RWPE1 (cell line): ENCODE data around the gene CABP2.

Experiments
- CTCF ChIA-PET: fragments of 350-600 bp; sonication (Branson Sonifier 250); formaldehyde crosslinking; extraction: SDS; loops from one replicate; lab custom pipeline; 2021; lab: Yijun Ruan, JAX
- POLR2A ChIA-PET: fragments of 400-600 bp; formaldehyde crosslinking; extraction: SDS; loops from one replicate; lab custom pipeline; 2020; ENCODE audit warnings: antibody characterized with exemption; ENCODE audit not compliant: low non-redundant PET; lab: Yijun Ruan, JAX
- DNase-seq: peaks from one replicate; pipeline ENCODE4 v3.0.0; 2012; ENCODE audit warnings: low spot score
- H3K27ac ChIP-seq: fragments of 450-650 bp; 2 replicates; pipeline ENCODE4 v1.5.1; 2017
- CTCF ChIP-seq: fragments of 450-650 bp; conservative IDR thresholded peaks from 2 replicates; pipeline ENCODE4 v1.5.1; 2017; ENCODE audit warnings: low read depth, mild to moderate bottlenecking

CABP2 gene

GRCh38 chr11:67522844-67523555 is at the start of gene CABP2:
CABP2 (minus strand) TSS chr11:67523446; CDS start chr11:67523326, 120 bp downstream.
- no peak within 1 kb of the TSS for H3K27ac ChIP-seq
- ChIA-PET CTCF (interaction anchor here (0.6 kb wide), 1 partner anchor 133 kb away, joined by 4 read pairs; no protein-coding TSS in a partner anchor), POLR2A (no interaction called here)
- TF ChIP-seq CTCF: no peak
- DNase-seq: no peak

DNA sequence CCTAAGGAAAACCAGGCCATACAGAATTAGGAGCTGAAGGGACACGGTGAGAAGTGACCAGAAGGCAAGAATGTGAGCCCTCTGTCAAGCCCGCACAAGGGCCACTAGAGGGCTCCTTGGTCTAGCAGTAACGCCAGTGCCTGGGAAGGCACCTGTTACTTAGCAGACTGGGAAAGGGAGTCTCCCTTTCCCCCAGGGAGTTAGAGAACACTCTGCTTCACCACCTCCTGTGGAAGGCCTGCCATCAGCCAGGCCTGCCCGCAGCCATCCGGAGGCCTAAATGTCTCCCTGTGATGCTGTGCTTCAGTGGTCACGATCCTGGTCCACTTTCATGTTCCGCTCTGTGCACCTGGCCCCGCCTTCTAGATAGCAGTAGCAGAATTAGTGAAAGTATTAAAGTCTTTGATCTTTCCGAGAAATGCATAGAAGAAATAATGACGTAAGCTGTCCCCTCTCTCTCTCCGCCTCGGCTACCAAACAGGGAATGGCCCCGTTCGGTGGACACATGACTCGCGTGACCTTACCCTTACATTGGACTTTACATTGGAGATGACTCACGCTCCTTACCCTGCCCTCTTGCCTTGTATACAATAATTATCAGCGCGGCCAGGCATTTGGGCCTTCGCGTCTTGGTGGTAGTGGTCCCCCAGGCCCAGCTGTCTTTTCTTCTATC is 49.6 kb upstream of the CABP2 start:
- ChIA-PET CTCF (interaction anchor here (0.6 to 2.5 kb wide), 12 partner anchors 9 to 56 kb away, joined by 3 to 12 read pairs (median 3); partner anchors contain the start of genes GSTP1 and NUDT8), POLR2A (no interaction called here)
- H3K27ac ChIP-seq: no peak overlapping the region
- DNase-seq: no peak
- peak; percentile 89 for TF ChIP-seq CTCF

DNA sequence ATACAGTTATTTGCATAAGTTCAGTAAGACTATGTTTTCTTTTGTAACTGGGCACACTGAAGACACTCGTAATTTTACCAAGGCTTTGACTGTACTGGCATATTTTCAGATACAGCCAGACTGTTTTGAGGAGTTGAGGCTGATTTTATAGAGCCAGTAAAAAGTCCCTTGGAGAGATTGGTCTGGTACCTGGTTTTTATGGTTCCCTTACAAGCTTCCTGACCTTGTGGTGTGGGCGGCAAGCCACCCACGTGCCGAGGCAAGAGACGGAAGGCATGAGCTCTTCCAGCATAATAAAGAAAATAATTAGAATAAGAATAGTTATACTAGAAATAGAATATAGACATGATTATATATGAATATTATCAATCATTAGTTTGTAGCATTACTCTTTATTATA is 49.1 kb upstream of the CABP2 start:
- H3K27ac ChIP-seq: no peak overlapping the region
- no peak for TF ChIP-seq CTCF
- CTCF ChIA-PET: interaction anchor here (0.6 to 2.5 kb wide), 11 partner anchors 10 to 57 kb away, joined by 3 to 12 read pairs (median 3); partner anchors contain the start of genes GSTP1 and NUDT8
- POLR2A ChIA-PET: no interaction called here
- no peak for DNase-seq

- TF ChIP-seq CTCF: no peak
- ChIA-PET CTCF (interaction anchor here (1.2 to 2.5 kb wide), 3 partner anchors 9 to 58 kb away, joined by 6 to 12 read pairs (median 7); partner anchors contain the start of genes GSTP1 and NUDT8), POLR2A (no interaction called here)
- no peak for DNase-seq
- H3K27ac ChIP-seq: no peak overlapping the region
Measured at GRCh38 chr11:67571443-67571842, 48.2 kb upstream of the CABP2 start.

DNA sequence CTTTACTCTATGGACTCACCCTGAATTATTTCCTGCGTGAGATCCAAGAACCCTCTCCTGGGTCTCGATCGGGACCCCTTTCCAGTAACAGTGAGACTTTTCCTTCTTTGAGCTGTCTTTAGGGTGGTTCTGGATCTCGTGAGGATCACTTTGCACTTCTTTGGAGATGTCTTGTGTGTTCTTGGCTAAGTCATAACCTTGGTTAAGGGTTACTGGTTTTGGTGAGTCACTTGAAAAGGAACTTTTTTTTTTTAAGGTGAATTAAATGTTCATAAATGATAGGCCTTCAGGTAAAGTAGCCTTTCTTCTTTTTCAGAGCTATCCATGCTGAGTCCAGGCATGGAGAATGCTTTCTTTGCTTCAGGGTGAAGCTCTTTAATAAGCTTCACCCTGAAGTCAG is 41.0 kb upstream of the CABP2 start:
- no peak for DNase-seq
- no peak for TF ChIP-seq CTCF
- H3K27ac ChIP-seq: peak overlapping the region; percentile 40; the same call in 1 of the 2 replicates
- ChIA-PET POLR2A (interaction anchor here (0.6 kb wide), 1 partner anchor 1204 kb away, joined by 3 read pairs; no protein-coding TSS in a partner anchor), CTCF (interaction anchor here (0.7 kb wide), 3 partner anchors 9 to 695 kb away, joined by 3 to 6 read pairs (median 5); no protein-coding TSS in a partner anchor)

- ChIA-PET POLR2A (interaction anchor here (0.6 kb wide), 1 partner anchor 1204 kb away, joined by 3 read pairs; no protein-coding TSS in a partner anchor), CTCF (interaction anchor here (0.7 kb wide), 1 partner anchor 9 kb away, joined by 6 read pairs; no protein-coding TSS in a partner anchor)
- DNase-seq: peak; percentile 60
- H3K27ac ChIP-seq: peak overlapping the region; percentile 54; the same call in 1 of the 2 replicates
Measured at GRCh38 chr11:67563705-67564114, 40.5 kb upstream of the CABP2 start.
